HepG2 (cell line): ENCODE measurements around the gene MT1A. TPM values are rescaled to one million over a fixed set of nuclear protein-coding genes. Genes with fewer than 3 reads are reported as not detected.

Experiments
- FOXK2 ChIP-seq: fragments of 450-650 bp; IDR thresholded peaks from 2 replicates; pipeline ENCODE4 v1.6.1; 2016
- GFI1 ChIP-seq: sonication (generic); formaldehyde crosslinking; IDR thresholded peaks from 2 replicates; pipeline ENCODE4 v1.5.0; 2020; ENCODE audit warnings: missing genetic modification reagents, mild to moderate bottlenecking, borderline replicate concordance
- HDAC2 ChIP-seq: sonication (generic); formaldehyde crosslinking; IDR thresholded peaks from 2 replicates; pipeline ENCODE4 v1.4.0; 2020; ENCODE audit warnings: missing genetic modification reagents
- HOXA9 ChIP-seq: sonication (generic); formaldehyde crosslinking; IDR thresholded peaks from 2 replicates; pipeline ENCODE4 v1.8.1; 2022; ENCODE audit warnings: missing genetic modification reagents, mild to moderate bottlenecking, moderate library complexity, borderline replicate concordance
- KLF6 ChIP-seq: IDR thresholded peaks from 2 replicates; pipeline ENCODE4 v1.8.0; 2016; ENCODE audit warnings: missing biosample characterization, missing genetic modification reagents
- MED8 ChIP-seq: sonication (generic); formaldehyde crosslinking; IDR thresholded peaks from 2 replicates; pipeline ENCODE4 v1.8.1; 2023; ENCODE audit warnings: mild to moderate bottlenecking, missing genetic modification reagents; ENCODE audit not compliant: insufficient replicate concordance
- MIER2 ChIP-seq: IDR thresholded peaks from 2 replicates; pipeline ENCODE4 v1.6.1; 2016; ENCODE audit warnings: missing biosample characterization, missing genetic modification reagents
- REXO4 ChIP-seq: sonication (generic); formaldehyde crosslinking; IDR thresholded peaks from 2 replicates; pipeline ENCODE4 v1.8.0; 2022; ENCODE audit warnings: missing genetic modification reagents, mild to moderate bottlenecking, borderline replicate concordance
- SMARCC2 ChIP-seq: fragments of 450-650 bp; IDR thresholded peaks from 2 replicates; pipeline ENCODE4 v1.6.1; 2017; ENCODE audit warnings: antibody characterized with exemption, mild to moderate bottlenecking
- ZNF160 ChIP-seq: sonication (generic); formaldehyde crosslinking; IDR thresholded peaks from 2 replicates; pipeline ENCODE4 v1.8.0; 2022; ENCODE audit warnings: mild to moderate bottlenecking, inconsistent platforms, missing genetic modification reagents
- ZNF24 ChIP-seq: fragments of 450-650 bp; IDR thresholded peaks from 2 replicates; pipeline ENCODE4 v1.6.1; 2017; ENCODE audit warnings: antibody characterized with exemption, mild to moderate bottlenecking
- ZNF598 ChIP-seq: sonication (generic); formaldehyde crosslinking; IDR thresholded peaks from 2 replicates; pipeline ENCODE4 v1.5.1; 2020; ENCODE audit warnings: mild to moderate bottlenecking, missing genetic modification reagents, borderline replicate concordance
- ZNF616 ChIP-seq: sonication (generic); formaldehyde crosslinking; IDR thresholded peaks from 2 replicates; pipeline ENCODE4 v1.5.0; 2020; ENCODE audit warnings: low read depth, mild to moderate bottlenecking, missing genetic modification reagents
- ZNF660 ChIP-seq: sonication (generic); formaldehyde crosslinking; IDR thresholded peaks from 2 replicates; pipeline ENCODE4 v1.5.1; 2020; ENCODE audit warnings: mild to moderate bottlenecking, low read depth, missing genetic modification reagents, borderline replicate concordance
- ZNF670 ChIP-seq: sonication (generic); formaldehyde crosslinking; IDR thresholded peaks from 2 replicates; pipeline ENCODE4 v1.8.0; 2022; ENCODE audit warnings: mild to moderate bottlenecking, missing genetic modification reagents, borderline replicate concordance
- ZZZ3 ChIP-seq: sonication (generic); formaldehyde crosslinking; IDR thresholded peaks from 2 replicates; pipeline ENCODE4 v1.4.0; 2020; ENCODE audit warnings: missing genetic modification reagents, mild to moderate bottlenecking, borderline replicate concordance
- polyA plus RNA-seq, 8 experiments: library from polyadenylated mRNA; depleted of rRNA in 3 of 8; stranded (reverse) in 7 of 8; unstranded in 1 of 8; fragments of >200 nt; fragmentation: Illumina TruSeq in 4 of 8; extraction: Trizol in 4 of 8; gene quantifications; 2 replicates each; pipeline versions ENCODE4 v1.2.1 to v1.2.3, GENCODE V29; 2011 to 2016; ENCODE audit warnings: low read depth in 4 of 8, missing spikeins in 1 of 8, mixed read lengths in 1 of 8; ENCODE audit not compliant: insufficient read depth in 1 of 8
- total RNA-seq, 5 experiments: library from RNA; depleted of rRNA; stranded (reverse); fragments of >200 nt; fragmentation: Illumina TruSeq; extraction: Trizol; gene quantifications; 2 replicates each; pipeline ENCODE4 v1.2.3, GENCODE V29; 2016; ENCODE audit warnings: low read depth in 1 of 5
- TF ChIP-seq, protein P1 (sequence below): IDR thresholded peaks from 2 replicates; pipeline ENCODE4 v1.6.1; 2016
- TF ChIP-seq, protein P2 (sequence below): IDR thresholded peaks from 2 replicates; pipeline ENCODE4 v1.6.1; 2016
- TF ChIP-seq, protein P3 (sequence below): sonication (generic); formaldehyde crosslinking; conservative IDR thresholded peaks from 2 replicates; pipeline ENCODE4 v1.4.0; 2020; ENCODE audit warnings: missing genetic modification reagents
- TF ChIP-seq, protein P4 (sequence below): IDR thresholded peaks from 2 replicates; pipeline ENCODE4 v1.6.1; 2016; ENCODE audit warnings: mild to moderate bottlenecking

The MT1A gene
- total and polyA plus RNA-seq, 2 of the 13 experiments (the other 11 are each of a cell fraction or from before 2014, with no cell fraction given), result 8.3 to 10.4 TPM

GRCh38 chr16:56667581-56668571 lies 29.4 kb downstream of the MT1A start, which contains the start of gene MT1G (continued):
- TF ChIP-seq, protein P1, sequence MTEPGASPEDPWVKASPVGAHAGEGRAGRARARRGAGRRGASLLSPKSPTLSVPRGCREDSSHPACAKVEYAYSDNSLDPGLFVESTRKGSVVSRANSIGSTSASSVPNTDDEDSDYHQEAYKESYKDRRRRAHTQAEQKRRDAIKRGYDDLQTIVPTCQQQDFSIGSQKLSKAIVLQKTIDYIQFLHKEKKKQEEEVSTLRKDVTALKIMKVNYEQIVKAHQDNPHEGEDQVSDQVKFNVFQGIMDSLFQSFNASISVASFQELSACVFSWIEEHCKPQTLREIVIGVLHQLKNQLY (CRISPR knock-in tag), result no peak; the same call in 1 of the 2 replicates
- TF ChIP-seq ZNF598 (CRISPR knock-in tag), result peak; percentile 91
- TF ChIP-seq HDAC2 (CRISPR knock-in tag), result peak; percentile 63; the same call in 1 of the 2 replicates
- no peak for TF ChIP-seq SMARCC2
- TF ChIP-seq HOXA9, result no peak
- no peak for TF ChIP-seq ZNF670 (CRISPR knock-in tag)
- TF ChIP-seq ZNF660 (CRISPR knock-in tag), result no peak
- TF ChIP-seq ZNF24, result no peak
- TF ChIP-seq, protein P2, sequence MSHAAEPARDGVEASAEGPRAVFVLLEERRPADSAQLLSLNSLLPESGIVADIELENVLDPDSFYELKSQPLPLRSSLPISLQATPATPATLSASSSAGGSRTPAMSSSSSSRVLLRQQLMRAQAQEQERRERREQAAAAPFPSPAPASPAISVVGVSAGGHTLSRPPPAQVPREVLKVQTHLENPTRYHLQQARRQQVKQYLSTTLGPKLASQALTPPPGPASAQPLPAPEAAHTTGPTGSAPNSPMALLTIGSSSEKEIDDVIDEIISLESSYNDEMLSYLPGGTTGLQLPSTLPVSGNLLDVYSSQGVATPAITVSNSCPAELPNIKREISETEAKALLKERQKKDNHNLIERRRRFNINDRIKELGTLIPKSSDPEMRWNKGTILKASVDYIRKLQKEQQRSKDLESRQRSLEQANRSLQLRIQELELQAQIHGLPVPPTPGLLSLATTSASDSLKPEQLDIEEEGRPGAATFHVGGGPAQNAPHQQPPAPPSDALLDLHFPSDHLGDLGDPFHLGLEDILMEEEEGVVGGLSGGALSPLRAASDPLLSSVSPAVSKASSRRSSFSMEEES (CRISPR knock-in tag), result 0 out of 2 replicates have a peak, but pooled peaks have one; percentile 16
- no peak for TF ChIP-seq REXO4
- TF ChIP-seq FOXK2, result no peak
- no peak for TF ChIP-seq ZZZ3 (CRISPR knock-in tag)
- TF ChIP-seq ZNF616 (CRISPR knock-in tag), result no peak
- TF ChIP-seq MED8, result peak; percentile 56
- TF ChIP-seq GFI1 (CRISPR knock-in tag), result 0 out of 2 replicates have a peak, but pooled peaks have one; percentile 39
- TF ChIP-seq, protein P3, sequence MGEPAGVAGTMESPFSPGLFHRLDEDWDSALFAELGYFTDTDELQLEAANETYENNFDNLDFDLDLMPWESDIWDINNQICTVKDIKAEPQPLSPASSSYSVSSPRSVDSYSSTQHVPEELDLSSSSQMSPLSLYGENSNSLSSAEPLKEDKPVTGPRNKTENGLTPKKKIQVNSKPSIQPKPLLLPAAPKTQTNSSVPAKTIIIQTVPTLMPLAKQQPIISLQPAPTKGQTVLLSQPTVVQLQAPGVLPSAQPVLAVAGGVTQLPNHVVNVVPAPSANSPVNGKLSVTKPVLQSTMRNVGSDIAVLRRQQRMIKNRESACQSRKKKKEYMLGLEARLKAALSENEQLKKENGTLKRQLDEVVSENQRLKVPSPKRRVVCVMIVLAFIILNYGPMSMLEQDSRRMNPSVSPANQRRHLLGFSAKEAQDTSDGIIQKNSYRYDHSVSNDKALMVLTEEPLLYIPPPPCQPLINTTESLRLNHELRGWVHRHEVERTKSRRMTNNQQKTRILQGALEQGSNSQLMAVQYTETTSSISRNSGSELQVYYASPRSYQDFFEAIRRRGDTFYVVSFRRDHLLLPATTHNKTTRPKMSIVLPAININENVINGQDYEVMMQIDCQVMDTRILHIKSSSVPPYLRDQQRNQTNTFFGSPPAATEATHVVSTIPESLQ (CRISPR knock-in tag), result no peak
- TF ChIP-seq KLF6 (CRISPR knock-in tag), result no peak
- TF ChIP-seq ZNF160 (CRISPR knock-in tag), result no peak; the same call in 1 of the 2 replicates
- TF ChIP-seq MIER2 (CRISPR knock-in tag), result no peak
- TF ChIP-seq, protein P4, sequence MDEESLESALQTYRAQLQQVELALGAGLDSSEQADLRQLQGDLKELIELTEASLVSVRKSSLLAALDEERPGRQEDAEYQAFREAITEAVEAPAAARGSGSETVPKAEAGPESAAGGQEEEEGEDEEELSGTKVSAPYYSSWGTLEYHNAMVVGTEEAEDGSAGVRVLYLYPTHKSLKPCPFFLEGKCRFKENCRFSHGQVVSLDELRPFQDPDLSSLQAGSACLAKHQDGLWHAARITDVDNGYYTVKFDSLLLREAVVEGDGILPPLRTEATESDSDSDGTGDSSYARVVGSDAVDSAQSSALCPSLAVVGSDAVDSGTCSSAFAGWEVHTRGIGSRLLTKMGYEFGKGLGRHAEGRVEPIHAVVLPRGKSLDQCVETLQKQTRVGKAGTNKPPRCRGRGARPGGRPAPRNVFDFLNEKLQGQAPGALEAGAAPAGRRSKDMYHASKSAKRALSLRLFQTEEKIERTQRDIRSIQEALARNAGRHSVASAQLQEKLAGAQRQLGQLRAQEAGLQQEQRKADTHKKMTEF, result no peak
